IPS-18c (cell line): ENCODE data around the gene LCTL.

Source experiments
- H3K4me3 ChIP-seq: 2 replicates; pipeline ENCODE4 v1.7.0; 2013; ENCODE audit warnings: low read depth, mild to moderate bottlenecking, low read length, moderate library complexity; ENCODE audit not compliant: insufficient read depth
- H3K9me3 ChIP-seq: one replicate; pipeline ENCODE4 v1.6.1; 2013; ENCODE audit warnings: mild to moderate bottlenecking, low read length, moderate library complexity; ENCODE audit not compliant: control insufficient read depth, insufficient read depth

The LCTL gene, protein sequence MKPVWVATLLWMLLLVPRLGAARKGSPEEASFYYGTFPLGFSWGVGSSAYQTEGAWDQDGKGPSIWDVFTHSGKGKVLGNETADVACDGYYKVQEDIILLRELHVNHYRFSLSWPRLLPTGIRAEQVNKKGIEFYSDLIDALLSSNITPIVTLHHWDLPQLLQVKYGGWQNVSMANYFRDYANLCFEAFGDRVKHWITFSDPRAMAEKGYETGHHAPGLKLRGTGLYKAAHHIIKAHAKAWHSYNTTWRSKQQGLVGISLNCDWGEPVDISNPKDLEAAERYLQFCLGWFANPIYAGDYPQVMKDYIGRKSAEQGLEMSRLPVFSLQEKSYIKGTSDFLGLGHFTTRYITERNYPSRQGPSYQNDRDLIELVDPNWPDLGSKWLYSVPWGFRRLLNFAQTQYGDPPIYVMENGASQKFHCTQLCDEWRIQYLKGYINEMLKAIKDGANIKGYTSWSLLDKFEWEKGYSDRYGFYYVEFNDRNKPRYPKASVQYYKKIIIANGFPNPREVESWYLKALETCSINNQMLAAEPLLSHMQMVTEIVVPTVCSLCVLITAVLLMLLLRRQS

DNA sequence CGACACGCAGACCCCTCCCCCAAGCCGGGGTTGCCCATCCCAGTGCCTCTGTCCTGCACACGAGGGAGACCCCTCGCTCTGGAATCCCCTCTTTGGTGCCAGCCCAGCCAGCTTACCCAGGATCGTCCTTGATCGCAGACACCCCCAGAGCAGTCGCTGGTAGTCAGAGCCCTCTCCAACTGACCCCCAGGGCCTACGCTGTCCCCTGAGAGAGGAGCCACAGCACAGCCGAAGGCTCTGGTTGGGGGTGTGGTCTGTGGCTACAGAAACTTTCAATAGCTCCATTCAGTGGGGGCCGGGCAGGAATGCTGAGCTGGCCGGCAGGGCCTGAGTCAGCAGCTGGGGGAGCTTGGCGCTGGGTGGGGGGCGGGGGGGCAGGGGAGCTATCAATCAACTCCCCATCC lies at the start of gene LCTL:
Gene LCTL, minus strand, starts transcription at position 258 of the 404 bp plus-strand sequence. CDS start 633 bp downstream, outside the sequence.
- no peaks in the 10 kb centered on the region for H3K9me3 ChIP-seq
- H3K4me3 ChIP-seq = peak within 1 kb of the TSS; percentile 22

DNA sequence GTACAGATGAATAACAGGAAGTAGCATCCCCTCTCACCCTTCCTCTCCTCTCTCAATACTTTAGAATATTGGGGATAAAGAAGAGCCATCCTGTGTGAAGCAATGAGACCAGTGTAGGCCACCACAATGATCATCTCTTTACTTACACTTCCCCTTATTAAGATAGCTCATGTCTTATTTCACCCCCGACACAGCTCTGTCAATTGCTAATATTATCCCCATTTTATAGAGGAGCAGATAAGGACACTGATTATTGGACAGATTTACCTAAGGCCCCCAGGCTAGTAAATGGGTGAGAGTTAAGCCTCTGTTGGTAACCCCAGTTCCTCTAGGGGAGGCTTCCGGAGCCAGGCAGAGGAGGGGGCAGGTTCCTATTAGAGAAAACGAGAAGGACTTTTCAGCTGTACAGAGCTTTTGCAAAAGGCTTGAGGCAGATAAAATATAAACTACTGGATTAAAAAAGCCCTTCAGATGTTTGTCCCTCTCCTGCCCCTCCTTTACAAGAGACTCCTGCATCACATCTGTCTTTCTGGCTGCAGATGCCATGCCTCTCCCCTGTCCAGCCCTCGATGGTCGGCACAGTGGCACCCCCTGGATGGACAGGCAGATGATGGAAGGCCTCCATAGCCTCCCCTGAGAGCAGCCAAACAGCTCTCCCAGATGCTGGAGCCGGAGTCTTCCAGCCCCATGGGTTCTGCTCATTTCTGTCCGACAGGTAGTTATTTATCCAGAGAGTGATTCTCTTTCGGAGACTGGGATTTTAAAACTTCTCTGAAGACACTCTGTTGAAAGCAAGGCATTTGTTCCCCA lies 49.4 kb upstream of the LCTL start:
- no peaks in the 10 kb centered on the region for H3K9me3 ChIP-seq
- H3K4me3 ChIP-seq = no peak overlapping the region

DNA sequence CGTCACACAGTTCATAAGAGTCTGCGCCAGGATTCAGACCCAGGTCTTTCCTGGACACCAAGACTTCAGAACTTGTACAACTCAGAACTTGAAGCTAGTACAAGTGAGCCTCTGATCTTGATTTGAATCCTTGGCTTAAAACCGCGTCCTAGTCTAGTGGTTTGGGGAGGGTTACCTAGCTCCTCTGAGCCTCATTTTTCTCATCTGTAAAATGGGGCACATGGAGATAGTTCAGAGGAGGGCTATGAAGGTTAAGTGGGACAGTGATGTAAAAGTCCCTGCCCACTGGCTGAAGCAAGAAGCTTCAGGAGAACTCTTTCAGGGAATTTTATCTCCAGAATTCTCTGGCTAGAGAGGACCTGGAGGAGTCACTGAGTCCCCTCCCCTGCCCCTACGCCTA lies 48.7 kb upstream of the LCTL start:
- H3K4me3 ChIP-seq = no peak overlapping the region
- H3K9me3 ChIP-seq = no peaks in the 10 kb centered on the region

DNA sequence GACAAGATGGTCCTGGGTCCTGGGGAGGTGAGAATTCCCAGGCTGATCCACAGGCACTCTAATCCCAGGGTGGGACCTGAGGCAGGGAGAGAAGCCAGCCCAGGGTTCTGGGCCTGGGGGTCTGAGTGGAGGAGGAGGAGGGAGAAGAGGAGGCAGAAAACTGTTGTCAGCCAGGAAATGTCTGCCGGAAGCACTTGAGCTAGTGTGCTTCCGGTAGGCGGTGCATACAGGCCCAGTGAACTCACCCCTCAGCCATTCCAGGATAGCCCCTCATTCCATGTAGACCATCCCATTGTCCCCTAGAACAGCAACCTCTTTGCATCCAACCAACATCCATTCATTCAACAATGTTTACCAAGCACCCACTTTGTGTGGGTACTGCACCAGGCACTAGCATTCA lies 47.9 kb upstream of the LCTL start:
- Histone ChIP-seq H3K9me3 (no peaks in the 10 kb centered on the region), H3K4me3 (no peak overlapping the region)

DNA sequence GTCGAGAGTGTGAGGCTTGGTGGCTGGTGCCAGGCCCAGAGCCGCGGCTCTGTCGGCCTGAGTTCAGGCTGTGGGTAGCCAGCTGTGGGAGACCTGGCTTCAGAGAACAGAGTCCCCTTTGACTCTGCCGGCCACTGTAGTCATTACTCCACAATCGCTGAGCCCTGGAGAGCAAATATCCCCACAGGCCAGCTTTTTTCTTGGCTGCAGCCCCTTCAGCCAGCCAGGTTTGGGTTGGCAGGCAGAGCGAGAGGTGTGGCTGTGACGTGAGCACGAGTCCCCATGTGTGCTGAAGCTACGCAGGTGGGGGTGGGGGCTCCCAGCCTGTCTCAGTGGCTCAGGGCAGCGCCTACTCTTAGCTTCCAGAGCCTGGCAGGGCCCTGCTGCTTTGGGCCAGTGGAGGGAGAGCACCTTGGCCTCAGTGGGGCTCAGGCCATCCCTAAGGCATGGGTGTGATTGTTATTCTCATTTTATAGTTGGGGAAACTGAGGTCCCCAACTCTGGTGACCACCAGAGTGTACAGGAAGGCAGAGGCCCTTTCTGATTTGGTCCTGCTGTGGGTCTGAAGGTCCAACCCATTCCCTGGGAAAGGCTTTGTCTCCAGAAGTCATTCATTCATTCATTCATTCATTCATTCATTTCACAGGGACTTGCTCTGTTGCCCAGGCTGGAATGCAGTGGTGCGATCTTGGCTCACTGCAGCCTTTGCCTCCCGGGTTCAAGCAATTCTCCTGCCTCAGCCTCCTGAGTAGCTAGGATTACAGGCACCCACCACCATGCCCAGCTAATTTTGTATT lies 45.7 kb upstream of the LCTL start:
- Histone ChIP-seq H3K4me3 (no peak overlapping the region), H3K9me3 (no peaks in the 10 kb centered on the region)

DNA sequence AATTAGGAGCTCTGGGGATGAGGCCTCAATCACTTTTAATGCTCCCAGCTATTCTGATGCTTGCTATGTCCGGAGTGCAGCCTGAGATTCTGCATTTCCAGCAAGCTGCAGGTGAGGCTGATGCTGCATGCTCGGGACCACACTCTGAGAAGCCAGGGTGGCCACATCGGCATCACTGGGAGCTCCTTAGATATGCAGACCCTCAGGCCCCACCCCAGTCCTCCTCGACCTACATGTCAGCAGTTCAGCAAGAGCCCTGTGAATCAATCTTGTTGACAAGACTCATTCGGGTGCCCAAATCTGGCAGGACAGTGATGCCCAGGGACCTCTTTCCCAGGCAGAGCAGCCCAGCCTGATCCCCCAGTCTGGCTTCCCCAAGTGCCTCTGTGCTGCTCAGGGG lies 44.1 kb upstream of the LCTL start:
- Histone ChIP-seq H3K9me3 (no peaks in the 10 kb centered on the region), H3K4me3 (no peak overlapping the region)

DNA sequence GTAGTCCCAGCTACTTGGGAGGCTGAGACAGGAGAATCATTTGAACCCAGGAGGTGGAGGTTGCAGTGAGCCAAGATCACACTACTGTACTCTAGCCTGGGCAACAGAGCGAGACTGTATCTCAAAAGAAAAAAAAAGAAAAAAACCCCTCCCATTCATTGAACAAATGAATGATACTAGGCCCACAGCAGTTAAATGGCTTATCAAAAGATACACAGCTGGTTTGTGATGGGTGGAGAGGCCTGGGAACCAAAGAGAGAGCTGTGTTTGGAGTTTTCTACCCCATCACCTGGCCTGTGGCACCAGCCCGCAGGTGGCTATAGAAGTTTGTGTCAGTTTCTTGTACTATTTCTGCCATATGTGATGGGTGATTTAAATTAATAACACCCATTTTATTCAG lies 43.1 kb upstream of the LCTL start:
- Histone ChIP-seq H3K9me3 (no peaks in the 10 kb centered on the region), H3K4me3 (no peak overlapping the region)

DNA sequence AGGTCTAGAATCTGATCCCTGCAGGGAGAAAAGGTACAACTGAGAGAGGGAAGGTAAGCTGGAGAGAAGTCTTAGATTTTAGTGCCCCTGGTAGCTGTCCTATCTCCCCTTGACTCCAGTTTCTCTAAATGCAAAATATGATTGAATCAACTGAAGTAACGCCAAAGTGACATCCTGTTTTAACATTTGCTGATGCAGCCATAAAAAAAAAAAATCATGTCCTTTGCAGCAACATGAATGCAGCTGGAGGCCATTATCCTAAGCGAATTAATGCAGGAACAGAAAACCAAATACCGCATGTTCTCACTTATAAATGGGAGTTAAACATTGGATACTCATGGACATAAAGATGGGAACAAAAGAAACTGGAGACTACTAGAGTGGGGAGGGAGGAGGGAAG lies 42.4 kb upstream of the LCTL start:
- Histone ChIP-seq H3K4me3 (no peak overlapping the region), H3K9me3 (no peaks in the 10 kb centered on the region)

DNA sequence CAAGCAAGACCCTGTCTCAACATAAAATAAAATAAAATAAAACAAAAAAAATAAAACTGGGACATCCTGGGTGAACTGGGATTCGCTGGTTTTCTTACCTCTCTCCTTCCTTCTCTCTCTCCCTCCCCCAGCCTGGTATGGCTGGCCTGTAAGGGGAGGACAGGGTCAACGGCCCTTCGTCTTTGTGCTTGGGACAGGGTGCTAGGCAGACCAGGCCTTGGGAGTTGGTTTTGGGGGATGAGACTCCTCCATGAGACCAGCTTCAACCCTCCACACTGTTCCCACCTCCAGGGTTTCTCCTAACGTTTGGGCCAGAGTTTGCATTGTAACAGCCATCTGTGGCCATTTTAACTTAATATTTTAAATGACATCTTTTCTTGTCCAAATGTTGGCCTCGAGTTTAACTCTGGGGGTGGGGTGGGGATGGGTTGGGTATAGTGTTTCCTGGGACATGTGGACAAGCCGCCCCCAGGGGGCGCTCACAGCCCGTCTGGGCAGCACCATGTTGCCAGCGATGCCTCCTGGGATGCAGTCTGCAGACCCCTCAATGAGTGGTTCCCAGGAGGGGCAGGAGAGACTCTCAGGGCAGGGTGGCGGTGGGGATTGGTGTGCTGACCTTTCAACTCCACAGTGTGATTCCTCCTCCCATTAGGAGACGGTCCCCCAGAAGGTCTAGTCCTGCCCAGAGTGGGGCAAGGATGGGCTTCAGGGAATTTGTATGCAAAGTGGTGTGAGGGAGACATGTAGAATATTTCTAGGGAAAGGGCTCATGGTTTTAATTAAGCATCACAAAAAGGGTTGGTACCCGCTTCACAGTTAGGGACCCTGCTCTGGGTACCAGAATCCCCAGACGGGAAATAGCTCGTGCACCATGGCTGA lies 37.7 kb upstream of the LCTL start:
- H3K4me3 ChIP-seq = no peak overlapping the region
- H3K9me3 ChIP-seq = peaks cover 2% of the 10 kb centered on the region

DNA sequence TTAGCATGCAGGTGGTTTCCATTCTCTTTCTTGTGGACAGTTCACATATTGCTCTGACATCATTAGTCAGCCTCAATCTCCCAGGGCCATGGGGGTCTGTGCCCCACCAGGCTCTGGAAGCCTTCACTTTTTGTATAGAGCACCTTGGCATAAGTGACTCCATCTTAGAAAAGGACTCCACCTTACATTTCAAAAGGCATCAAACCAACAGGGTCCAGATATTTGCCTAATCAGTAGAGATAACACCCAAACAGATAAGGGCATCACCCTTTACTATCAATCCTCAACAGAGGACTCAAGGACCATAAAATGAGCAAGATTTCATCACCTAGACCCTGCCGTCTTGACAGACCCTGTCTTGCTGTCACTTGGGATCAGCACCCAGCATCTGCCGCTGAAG lies 35.7 kb upstream of the LCTL start:
- Histone ChIP-seq H3K9me3 (peaks cover 2% of the 10 kb centered on the region), H3K4me3 (no peak overlapping the region)

DNA sequence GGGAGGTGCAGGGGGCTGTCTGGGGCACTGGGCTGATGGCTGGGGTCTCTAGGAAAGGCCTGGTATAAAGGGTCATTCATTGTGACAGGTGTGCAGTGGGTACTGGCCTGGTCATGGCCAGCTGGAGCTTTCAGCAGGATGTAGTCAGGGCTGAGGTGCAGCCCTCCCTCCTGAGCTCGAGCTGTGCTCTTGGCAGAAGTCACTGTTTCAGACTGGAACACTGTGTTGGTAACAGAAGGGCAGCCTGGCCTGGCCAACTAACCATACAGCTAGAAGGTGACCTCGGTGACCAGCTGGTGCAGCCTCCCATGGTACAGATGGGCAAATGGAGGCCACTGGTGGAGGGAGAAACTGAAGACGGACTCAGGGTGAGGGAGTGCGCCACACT lies 34.4 kb upstream of the LCTL start:
- Histone ChIP-seq H3K4me3 (no peak overlapping the region), H3K9me3 (peaks cover 2% of the 10 kb centered on the region)

DNA sequence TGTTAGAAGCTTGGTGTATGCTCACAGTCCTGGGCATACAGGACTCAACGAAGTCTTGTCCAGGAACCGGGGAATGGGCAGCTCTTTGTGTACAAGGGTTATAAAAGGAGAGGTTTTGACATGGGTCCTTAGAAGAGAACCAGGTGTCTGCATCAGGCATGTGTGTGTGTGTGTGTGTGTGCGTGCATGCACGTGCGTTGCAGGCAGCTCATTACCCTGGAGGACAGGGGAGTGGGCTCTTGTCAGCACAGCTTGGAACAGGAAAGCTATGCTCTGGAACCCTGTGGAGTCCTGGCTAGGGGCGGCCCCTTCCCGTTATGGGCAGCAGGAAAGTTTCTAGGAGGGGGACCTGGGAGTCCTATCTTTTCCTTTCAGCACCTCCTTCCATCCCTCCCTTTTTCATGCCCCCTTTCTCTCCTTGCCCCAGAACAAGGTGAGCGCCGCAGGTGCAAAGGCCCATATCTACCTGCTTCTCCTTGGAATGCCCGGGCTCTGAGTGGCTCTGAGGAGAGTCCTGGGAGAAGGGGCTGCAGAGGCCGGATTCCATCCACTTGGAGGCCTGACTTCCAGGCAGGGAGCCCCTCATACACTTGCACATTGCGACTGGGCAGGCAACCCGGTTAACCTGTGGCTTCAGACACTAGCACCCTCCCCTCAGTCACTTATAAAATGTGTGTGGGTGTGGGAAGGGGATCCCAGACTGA lies 33.9 kb upstream of the LCTL start:
- no peak overlapping the region for H3K4me3 ChIP-seq
- H3K9me3 ChIP-seq = peaks cover 2% of the 10 kb centered on the region

DNA sequence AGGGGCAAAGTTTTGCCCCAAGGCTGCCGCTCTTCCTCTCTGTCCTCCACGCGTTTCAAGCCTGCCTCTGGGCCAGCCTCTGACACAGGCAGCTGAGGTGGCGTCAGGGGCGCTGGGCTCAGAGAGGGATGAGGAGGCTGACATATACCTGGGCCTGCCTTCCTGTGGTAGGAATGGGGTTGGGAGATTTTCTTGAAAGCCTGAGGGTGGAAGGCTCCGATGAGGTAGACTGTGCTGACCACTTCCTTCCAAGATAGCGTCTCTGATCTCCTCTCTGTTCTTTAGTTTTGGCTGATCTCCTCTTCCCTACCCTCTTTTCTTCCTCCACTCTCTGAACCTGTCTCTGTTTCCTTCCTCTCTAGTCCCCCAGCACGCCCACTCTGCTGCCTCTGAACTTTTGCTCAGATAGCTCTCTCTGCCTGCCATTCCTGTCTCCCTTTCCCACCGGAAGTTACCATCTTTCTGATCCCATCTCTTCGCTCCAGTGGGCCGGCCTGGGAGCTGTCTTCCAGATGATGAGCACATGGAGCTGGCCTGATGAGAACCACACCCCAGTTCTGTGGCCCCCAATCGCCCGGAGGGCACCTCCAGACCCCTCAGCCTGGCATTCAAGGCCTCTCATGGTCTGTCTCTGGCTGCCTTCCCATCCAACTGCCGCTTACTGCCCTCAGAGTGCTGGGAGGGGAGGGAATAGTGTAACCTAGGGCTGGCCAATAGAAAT lies 32.5 kb upstream of the LCTL start:
- H3K4me3 ChIP-seq = no peak overlapping the region
- H3K9me3 ChIP-seq = peaks cover 2% of the 10 kb centered on the region

DNA sequence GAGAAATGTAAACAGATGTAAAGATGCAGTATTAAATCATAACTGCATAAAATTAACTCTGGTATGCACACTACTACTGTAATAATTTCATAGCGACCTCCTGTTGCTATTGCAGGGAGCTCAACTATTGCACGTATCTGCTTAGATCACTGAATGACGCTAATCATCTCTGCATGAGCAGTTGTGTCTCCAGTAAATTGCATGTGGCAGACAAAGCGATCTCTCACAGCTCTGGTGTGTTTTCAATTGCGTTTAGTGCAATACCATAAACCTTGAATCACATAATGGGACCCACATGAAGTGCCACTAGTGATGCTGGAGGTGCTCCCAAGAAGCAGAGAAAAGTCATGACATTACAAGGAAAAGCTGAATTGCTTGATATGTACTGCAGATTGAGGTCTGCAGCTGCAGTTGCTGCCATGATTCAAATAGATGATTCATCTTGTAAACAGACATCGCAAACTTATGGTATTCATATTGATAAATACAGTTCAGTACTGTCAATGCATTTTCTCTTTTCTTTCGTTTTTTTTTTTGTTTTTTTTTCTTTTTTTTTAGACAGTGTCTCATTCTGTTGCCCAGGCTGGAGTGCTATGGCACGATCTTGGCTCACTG lies 30.2 kb upstream of the LCTL start:
- H3K9me3 ChIP-seq = no peaks in the 10 kb centered on the region
- H3K4me3 ChIP-seq = no peak overlapping the region

DNA sequence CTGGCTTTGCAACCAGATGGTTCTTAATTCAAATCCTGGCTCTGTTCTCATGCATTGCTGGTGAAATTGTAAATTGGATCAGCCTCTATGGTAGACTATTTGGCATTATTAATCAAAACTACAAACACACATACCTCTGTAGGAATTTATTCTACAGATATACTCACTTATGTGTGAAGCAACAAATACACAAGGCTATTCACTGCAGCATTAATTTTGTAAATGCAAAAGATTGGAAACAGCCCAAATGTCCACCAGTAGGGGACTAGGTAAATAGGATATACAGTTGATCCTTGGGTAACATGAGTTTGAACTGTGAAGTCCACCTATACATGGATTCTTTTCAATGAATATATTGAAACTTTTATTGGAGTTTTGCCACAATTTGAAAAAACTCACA lies 29.5 kb upstream of the LCTL start:
- Histone ChIP-seq H3K4me3 (no peak overlapping the region), H3K9me3 (no peaks in the 10 kb centered on the region)
